Islet precursor cell (in vitro differentiated cells): ENCODE results near the gene BOLA1.

Experiments used
- DNase-seq: peaks from one replicate; pipeline ENCODE4 v3.0.0-alpha.2; 2018

Gene BOLA1

DNA sequence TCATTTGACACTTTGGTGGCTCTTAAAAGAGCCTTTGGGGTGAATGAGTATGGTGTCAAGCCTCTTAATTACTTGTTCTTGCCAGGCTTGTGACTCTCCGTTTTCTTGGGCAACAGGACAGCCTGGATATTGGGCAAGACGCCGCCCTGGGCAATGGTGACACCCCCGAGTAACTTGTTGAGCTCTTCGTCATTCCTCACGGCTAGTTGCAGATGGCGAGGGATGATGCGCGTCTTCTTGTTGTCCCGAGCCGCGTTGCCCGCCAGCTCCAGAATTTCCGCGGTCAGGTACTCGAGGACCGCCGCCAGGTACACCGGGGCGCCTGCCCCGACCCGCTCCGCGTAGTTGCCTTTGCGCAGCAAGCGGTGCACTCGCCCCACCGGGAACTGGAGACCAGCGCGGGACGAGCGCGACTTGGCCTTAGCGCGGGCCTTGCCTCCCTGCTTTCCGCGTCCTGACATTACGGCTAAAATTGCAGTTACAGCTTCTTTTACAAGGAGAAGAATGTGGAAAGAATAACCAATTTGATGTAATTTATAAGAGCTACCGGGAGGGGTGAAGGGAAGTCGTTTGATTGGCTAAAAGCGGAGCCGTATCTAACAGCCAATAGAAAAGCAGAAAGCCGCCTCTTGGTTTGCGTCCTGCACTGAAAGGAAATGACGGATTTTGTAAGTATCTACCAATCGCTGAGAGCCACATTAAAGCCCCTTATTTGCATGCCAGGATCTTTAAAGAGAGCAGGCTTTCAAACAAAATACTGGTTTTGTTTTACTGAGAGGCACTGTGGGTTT lies 11.7 kb upstream of the BOLA1 start:
- peak; percentile 95 for DNase-seq

DNA sequence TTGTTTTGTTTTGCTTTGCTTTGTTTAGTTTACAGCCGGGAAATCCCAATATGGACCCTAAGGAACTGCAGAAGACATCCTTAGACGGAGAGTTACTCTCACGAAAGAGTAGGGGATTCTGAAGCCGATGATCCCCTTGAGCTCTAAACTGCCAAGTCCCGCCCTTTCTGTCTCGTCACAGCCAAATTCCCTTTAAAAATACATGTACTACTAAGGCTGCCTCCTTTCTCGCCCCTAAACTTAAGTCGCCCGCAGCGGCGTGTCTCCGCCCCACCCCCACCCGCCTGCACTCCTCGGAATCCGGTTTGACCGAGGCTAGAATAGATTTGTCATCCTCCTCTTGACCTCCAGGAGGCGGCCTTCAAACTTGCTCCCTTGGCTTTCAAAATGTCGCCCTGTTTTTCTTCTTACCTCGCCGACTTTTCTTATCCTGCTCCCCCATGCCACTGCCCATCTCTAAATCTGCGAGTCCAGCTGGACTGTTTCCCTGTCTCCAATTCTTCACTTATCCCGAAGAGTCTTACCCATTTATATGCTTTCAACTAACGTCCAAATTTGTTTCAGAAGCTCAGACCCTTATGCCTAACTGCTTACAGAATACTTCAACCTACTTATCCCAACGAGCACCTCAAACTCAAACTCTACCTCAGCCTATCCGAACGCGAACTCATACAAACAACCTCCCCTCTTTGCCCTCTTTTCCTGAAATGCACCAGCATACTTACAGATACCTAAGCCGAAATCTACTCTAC lies 10.9 kb upstream of the BOLA1 start:
- DNase-seq, result peak; percentile 95

DNA sequence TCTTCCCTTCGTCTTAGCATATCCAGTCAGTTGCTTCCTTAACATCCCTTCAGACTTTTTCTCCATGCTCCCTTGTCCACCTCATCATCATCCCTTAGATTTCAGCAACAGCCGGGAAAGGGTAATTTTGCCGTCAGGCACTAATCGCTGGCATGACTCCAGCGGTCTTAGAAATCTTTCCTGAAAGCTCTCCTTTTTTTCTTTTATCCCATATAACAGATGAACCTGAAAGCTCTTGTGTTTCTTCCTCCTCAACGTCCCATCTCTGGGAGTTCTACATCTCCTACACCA lies 10.4 kb upstream of the BOLA1 start:
- DNase-seq, result no peak

DNA sequence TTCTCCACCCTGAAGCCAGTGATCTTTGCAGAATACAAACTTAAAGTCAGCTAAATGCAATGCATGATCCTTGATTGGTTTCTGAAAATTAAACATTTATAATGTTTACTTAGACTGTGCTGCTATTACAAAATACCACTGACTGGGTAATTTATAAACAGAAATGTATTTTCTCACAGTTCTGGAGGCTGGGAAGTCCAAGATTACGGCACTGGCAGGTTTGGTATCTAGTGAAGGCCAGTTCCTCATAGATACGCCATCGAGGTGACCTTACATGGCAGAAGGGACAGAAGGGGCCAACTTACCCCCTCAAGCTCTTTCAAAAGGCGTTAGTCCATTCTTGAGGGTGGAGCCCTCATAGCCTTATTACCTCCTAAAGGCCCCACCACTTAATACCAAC lies 2.8 kb upstream of the BOLA1 start:
- no peak for DNase-seq

DNA sequence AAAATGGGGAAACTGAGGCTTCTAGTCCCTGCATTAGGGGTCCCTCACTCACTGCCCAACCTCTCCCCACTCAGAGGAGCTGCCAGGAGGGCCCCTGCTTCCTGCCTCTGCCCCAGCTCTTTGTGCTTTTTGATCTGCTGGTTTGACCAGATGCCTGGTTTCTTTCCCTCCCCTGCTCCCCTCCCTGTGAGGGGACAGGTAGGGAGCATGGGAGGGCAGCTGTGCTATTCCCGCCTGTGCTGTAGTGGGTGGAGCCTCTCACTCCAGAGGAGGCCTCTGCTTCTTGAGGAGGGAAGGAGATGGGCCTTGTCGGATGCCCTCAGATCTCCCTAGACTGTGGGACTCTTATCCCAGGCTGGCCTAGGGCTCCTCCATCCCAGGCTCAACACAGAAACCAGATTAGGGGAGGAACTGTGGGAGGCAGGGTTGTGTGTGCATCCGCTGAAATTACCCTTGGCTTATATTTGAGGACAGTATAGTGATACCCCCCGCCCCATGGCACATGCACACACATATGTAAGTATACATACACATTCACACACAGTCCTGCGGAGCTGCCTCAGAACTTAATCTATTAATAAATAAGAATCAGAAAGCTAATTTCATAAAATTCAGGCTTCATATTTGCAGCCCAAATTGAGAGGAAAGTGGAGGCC lies 4.6 kb downstream of the BOLA1 start:
- DNase-seq, result no peak

DNA sequence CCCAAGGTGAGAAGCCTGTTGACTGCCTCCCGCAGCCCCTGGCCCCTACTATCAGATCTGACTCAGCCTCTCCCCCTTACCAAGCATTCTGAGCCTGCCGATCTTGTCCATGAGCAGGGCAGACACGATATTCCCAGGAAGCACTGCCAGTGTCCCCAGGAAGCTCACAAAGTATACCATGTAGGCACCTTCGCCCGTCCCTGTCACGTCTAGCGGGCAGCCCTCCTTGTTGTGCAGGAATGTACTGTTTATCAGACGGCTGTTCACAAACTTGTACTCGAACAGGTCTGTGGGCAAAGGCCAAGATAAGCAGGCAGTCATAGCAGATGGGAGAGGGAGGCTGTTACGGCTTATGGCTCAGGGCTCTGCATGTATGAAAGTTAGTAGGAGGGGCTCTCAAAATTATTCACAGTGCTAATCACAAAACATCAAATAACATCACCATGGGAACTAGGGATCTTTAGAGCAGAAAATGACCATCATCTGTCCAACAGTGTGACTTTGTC lies 7.3 kb downstream of the BOLA1 start:
- no peak for DNase-seq

DNA sequence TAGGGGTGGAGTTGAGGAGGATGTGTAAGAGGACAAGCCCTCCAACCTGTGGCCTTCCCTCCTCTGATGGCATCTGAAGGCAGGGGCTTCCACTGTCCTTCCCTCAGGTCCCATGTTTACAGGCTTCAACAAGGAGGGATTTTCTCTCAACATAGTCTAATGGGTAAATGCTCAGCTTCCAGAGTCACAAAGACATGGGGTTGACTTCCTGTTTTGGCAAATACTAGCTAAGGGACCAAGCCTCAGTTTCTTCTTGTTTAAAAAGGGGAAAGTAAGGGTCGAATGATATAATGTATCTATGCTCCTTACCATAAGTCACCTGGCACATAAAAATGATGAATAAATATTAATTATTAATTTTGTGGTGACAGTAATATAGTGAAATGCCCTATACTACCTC lies 15.2 kb downstream of the BOLA1 start:
- no peak for DNase-seq

DNA sequence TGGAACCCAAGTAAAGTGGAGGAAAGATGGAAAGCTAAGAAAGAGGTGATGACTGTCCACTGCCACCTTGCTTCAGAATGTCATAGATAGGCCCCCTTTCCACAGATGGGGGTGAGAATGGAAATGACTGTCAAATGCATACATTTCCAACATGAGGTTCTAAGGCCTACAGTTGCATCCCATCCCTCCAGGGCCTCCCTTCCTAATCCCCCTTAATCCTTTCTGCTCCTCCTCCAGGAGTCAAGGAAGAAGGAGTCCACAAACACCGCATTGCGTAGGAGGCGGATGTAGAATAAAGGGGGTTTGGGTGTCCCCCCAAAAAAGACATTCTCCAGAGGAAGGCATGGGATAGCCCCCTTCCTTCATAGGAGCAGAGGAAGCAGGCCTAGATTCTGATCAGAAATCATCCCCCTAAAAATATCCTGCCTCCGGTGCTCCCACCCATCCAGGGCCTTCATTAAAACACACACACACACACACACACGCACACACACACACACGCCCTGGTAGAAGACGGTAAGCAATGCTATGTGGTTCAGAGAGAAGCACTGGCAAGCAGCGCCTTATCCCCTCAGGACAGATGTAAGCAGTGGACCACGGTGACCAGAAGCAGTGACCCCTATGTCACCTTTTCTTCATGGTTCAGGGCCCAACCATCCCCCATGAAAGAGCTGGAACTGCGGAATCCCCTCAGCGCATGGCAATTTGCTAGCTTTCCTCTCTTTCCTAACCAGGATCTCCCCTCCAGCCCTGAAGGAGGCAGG lies 16.2 kb downstream of the BOLA1 start:
- no peak for DNase-seq

DNA sequence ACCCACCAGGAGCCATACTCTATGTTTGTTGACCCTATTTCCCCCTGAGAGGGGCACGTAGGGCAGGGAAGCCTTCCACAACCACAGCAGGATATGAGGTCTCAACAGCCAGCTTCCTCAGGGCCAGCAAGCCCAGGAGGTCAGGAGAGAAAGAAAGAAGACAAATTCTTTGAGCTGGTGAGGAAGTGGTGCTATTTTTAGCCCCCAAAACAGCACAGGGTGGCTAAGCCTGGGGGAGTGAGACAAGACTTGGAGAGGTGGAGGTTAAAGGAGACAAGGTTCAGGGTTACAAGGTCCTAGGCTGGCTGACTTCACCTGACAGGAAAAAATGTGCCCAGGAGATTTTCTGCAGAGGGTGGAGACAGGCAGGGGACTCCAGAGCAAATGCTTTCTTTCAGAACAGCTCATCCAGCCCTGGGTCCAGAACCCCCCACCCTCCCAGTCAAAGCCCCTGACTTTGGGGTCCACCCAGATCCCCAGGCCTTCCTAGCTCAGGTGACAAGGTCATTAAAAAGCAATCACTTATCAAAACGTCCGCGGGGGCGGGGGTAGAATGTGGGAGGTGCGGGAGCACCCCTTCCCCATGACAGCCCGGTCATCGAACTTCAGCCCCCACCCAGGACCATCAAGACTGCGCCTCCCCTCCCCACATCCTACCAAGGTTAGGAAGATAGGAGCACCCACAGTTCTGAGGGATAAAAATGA lies 17.0 kb downstream of the BOLA1 start:
- DNase-seq, result no peak

DNA sequence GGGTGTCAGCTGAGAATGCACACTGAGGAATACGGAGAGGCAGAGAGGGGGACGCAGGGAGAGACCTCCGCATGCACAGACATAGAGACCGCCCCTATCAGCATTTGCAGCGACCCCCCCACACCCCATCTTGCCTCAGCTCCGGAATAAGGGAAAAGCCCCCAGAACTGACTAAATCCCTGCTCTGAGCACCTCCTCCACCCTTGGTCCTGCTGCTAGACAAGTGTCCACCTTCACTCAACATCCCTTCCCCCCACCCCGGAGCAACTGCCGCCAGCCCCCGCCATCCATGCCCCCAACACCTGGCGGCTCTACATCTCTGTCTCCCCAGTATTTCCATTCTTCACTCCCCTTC lies 17.5 kb downstream of the BOLA1 start:
- DNase-seq, result no peak

DNA sequence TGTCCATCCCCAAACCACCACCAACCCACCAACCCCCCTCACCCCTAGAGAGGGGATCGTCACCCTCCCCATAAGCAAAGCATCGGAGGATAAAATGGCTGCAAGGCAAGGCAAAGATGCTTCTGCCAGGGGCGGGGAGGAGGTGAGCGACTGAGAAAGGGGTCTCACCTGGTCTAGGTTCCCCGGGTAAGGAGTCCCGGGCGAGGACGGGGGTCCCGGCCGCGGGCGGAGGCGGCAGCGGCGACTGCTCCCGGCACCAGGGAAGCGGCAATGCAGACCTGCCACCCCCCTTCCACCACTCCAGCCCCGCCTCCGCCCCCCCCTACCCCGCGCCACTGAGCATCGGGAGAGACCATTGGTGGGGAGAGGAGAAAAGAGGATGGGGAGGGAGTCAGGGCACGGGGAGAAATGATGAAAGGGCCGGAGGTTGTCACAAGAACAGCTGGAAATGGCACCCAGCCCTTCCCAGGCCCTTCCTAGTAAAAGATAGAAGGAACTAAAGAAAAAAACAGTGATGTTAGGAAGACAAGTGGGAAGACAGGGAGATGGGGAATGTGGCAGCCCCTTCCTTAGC lies 18.3 kb downstream of the BOLA1 start, which contains the start of gene SV2A:
SV2A (minus strand) TSS at position 274 of the 574 bp plus-strand sequence. CDS start 4,004 bp downstream, outside the sequence.
- DNase-seq, result peak; percentile 91

DNA sequence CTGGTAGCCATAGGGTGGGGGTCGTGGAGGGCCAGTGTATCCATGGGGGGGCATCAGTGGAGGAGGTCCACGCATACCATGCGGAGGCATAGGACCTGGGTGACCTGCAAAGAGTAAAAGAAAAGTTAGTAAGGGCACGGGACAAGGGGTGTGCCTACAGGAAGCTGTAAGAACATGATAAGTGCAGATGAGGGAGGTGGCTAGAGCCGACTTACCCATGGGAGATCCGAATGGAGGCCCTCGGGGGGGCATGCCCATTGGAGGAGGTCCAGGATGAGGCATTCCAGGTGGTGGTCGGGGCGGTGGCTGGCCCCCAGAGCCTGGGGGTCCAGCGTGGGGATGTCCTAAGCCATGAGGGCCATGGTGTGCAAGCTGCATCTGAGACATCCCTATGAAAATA lies 24.3 kb downstream of the BOLA1 start:
- DNase-seq, result no peak

DNA sequence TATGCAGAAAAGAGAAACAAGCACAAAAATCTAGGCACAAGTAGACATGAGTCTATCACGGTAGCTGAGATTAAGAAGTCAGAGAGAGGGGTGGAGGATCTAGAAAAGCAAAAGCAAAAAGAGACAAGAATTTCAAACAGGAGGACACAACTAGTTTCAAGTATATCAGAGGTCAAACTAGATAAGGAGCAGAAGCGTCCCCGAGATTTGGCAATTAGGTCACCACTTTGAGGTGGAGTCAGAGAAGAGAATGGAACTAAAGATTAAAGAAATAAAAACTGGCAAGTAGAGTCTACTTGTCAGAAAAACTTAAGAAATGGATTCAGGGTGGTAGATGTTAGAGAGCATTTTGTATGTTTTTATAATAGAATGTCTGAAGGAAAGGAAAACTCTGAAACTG lies 26.0 kb downstream of the BOLA1 start:
- DNase-seq, result no peak

DNA sequence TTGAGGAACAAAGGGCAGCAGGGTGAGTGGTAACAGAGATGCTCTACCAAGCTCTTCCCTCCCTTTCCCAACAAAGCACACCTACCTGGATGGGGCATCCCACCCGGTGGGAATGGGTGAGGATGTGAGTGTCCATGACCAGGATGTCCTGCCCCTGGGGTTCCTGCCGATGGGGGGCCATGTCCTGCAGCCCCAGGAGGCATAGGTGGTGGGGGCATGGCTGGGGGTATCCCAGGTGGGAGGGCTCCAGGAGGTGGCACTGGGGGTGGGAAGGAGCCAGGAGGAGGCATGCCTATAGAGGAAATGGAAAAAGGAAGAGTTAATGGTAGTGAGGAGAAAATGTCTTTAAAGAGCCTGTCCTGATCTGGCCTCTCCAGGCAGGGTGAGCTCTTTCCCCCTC lies 26.4 kb downstream of the BOLA1 start:
- DNase-seq, result no peak

DNA sequence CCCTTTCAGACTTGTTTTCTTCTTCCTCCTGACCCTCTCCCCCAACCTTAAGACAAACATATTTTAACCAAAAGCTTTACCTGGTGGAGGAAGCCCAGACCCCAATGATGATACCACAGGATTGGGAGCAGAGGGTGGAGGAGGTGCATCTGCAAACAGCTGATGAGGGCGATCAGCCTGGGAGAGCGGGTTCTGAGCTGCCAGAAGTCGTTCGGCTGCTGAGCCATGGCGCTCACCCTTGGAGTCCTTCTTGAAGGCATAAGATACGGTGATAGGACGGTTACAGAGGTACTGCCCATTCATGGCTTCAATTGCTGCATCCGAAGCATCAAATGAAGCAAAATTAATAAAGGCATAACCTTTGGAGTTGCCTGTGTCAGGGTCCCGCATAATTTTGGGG lies 26.9 kb downstream of the BOLA1 start:
- DNase-seq, result no peak

DNA sequence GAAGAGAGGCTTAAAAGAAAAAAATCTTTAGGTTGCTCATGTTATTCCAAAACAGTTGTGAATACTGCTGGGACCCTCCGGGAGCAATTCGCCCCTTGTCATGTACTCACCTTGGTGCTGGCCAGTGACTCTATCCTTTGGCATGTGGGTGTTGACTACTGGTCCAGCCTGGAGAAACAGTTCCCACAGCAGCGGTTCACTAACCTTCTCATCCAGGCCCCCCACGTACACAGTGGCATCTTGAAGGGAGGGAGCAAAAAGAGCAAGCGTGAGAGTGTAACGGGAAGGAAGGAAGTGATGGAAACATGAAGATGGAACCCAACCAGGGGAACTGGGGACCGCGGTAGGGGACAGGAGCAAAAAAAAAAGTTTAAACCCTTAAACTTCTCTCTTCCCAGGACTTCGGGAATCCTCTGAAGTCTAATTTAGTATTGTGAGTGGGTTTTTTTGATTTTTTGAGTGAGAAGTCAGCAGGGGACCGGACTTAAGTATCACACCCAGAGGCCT lies 27.7 kb downstream of the BOLA1 start:
- no peak for DNase-seq

DNA sequence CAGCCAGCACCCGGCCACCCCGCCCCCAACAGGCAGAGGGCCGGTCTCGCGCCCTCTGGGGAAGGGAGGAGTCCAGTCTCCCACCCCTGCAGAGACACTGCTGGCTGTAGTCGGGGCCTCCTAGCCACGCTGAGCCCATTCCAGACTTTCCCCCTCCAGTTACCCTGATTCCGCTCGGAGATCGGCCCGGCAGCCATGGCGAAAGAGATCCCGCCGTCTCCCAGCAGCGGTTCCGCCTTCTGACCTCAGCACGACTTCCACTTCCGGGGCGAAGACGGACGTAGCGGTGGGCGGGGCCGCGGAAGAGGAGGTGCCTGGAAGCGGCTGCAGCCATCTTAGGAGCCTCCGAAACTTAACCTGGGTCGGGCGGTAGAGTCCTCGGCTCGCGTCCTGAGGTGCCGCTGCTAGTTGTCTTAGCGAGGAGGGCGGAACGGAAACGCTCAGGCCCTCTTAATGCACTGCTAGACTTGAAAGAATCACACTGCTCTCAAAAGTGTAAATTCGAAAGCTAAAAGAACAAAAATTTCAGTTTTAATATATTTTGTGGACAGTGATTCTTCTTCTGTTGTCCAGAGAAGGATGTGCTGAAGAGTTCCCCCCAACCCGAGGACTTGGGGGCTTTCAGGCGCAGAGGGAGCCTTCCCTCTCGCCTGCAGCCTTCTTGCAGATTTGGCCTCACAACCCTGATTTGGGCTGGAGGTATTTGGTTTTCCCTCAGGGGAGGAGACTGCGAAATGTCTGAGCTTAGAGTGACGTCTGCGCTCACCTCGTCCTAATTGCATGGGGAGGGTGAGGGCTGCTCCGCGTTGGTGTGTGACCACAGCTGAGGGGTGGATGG lies 28.4 kb downstream of the BOLA1 start, which contains the start of gene SF3B4:
SF3B4 (minus strand) TSS at position 241 of the 838 bp plus-strand sequence; CDS start at position 197, 44 bp downstream.
- peak; percentile 97 for DNase-seq

DNA sequence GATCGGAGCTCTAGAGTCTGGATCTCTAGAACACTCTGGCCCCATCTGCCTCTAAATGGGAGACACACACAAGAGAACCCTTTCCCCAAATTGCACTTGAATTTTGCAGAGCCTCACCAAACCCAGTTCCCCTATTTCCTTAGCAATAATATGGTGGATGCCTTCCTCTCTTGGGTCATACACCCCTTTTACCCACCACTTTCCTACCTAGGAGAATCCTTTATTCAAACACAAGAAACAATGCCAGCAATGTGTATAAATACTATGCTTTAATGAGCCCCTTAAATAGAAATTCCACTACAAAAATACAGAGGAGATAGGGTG lies 29.0 kb downstream of the BOLA1 start:
- DNase-seq, result no peak

DNA sequence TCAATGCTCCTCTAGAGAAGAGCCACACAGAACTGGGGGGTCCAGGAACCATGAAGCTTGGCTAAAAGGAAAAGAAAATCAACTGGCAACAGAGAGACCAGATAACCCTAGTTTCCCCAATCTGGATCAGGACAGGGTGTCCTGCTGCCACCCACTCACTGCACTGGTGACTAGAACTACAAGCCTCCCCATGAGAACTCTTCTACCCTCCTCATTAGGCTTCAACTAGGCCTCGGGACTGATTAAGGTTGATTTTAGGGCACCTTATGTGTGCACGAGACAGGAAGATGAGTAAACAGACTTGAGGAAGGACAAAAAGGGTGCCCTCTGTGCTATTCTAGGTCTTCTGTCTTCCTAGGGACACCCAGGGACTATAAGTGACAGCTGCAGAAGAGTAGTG lies 30.5 kb downstream of the BOLA1 start:
- no peak for DNase-seq

DNA sequence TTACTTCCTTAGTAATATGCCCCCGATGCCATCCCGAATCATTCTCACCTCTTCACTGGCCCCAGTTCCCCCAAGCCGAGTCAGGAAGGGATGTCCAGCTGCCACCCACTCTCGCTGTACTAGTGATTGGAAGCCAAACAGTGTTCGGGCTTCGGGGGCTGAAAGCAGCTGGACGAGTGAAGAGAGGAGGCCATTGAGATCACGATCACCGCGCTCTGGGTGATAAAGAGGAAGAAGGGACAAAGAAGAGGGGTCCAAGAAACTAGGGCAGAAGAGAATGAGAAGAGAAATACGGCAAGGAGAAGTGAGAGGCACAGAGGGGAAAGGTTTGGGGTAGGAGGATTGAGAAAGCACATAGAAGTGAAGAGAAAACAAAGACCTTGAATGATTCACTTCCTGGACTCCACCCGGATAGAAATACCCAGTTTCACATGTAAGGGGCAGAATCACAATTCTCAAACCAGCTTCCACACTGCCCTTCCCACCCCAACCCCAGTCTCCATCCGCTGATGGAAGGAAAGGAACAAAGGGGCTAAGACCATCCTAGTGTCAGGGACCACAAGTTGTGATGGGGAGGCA lies 31.9 kb downstream of the BOLA1 start:
- no peak for DNase-seq

DNA sequence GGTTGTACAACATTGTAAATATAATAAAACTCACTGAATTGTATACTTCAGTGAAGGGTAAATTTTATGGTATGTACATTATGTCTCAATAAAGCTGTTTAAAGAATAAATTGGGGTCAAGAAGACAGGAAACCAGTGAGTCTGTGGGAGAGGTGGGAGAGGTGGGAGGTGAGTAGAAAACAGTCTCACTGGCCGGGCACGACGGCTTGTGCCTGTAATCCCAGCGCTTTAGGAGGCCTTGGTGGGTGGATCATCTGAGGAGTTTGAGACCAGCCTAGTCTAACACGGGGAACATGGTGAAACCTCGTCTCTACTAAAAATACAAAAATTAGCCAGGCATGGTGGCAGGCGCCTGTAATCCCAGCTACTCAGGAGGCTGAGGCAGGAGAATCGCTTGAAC lies 33.1 kb downstream of the BOLA1 start:
- DNase-seq, result no peak
